H1 (cell line): ENCODE results near the gene DNAJC7. TPM values are rescaled to one million over a fixed set of nuclear protein-coding genes. Genes with fewer than 3 reads are reported as not detected.

Experiments
- CHD2 ChIP-seq: IDR thresholded peaks from 2 replicates; pipeline ENCODE4 v1.6.1; 2012; ENCODE audit warnings: low read length, improper control_type of control experiment
- FOSL1 ChIP-seq: IDR thresholded peaks from 2 replicates; pipeline ENCODE4 v1.6.1; 2011; ENCODE audit warnings: mild to moderate bottlenecking, low read depth, low read length, moderate library complexity; ENCODE audit not compliant: insufficient read depth
- POLR2A ChIP-seq, 2 experiments: IDR thresholded peaks; 1 replicate in 1 of 2; 2 replicates in 1 of 2; pipeline ENCODE4 v1.6.1; 2011; ENCODE audit warnings: low read depth in 2 of 2, low read length in 2 of 2, mild to moderate bottlenecking in 2 of 2; ENCODE audit errors: control extremely low read depth in 1 of 2
- SIRT6 ChIP-seq: IDR thresholded peaks from one replicate; pipeline ENCODE4 v1.7.1; 2012; ENCODE audit warnings: low read length, inconsistent platforms
- SP2 ChIP-seq: IDR thresholded peaks from 2 replicates; pipeline ENCODE4 v1.6.1; 2012; ENCODE audit warnings: mild to moderate bottlenecking, low read length, inconsistent platforms
- SRF ChIP-seq: IDR thresholded peaks from 2 replicates; pipeline ENCODE4 v1.6.1; 2011; ENCODE audit warnings: mild to moderate bottlenecking, low read depth, low read length, moderate library complexity
- TCF12 ChIP-seq: IDR thresholded peaks from 2 replicates; pipeline ENCODE4 v1.6.1; 2011; ENCODE audit warnings: low read depth, mild to moderate bottlenecking, low read length
- polyA plus RNA-seq, 7 experiments: library from polyadenylated mRNA; depleted of rRNA in 3 of 7; stranded (reverse) in 5 of 7; unstranded in 2 of 7; fragments of >200 nt in 5 of 7; fragments of 200-250 nt in 2 of 7; gene quantifications; 1 replicate in 5 of 7; 2 replicates in 1 of 7; 4 replicates in 1 of 7; pipeline versions ENCODE4 v1.2.1 to v1.2.3, GENCODE V29; 2011 to 2013; ENCODE audit warnings: missing spikeins in 2 of 7, mixed read lengths in 2 of 7
- total RNA-seq: library from RNA; stranded (reverse); fragmentation: NEBNext Ultra II Directional; extraction: Animal tissue kit (Norgen Biotek cat#: 25700); gene quantifications from 2 replicates; pipeline ENCODE4 v1.2.1, GENCODE V29; 2021

The DNAJC7 gene
- total and polyA plus RNA-seq, 2 of the 8 experiments (the other 6 are each of a cell fraction or from before 2014, with no cell fraction given) = 31.0 to 148 TPM

DNA sequence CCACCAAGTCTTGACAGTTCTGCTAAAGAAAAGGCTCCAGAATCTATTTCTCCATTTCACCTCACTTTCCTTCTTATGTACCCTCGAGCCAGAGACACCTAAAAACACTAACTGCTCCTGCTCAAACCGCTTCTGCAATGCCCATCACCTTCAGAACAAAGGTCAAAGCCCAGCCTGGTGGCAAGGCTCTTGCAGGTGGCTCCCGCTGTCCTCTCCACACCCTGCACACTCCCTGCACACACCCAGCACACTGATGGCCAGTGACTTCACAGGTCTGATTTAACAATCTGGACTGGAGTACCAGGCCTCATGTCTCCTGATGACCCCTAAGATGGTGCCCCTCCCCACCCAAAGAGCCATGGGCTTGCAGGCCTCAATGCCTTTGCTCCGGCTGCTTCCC, 43.0 kb upstream of the DNAJC7 start (continued):
- TF ChIP-seq CHD2 = no peak
- no peak for TF ChIP-seq TCF12
- TF ChIP-seq SRF = no peak
- no peak for TF ChIP-seq SP2
- TF ChIP-seq SIRT6 = no peak
- TF ChIP-seq FOSL1 = no peak
- TF ChIP-seq POLR2A (IDR thresholded peaks at IDR 0.05; ENCODE audit: control extremely low read depth in 1 of 2, low read depth in 2 of 2, low read length in 2 of 2) = no peak
